Measurements from ENCODE around the gene RDH14. TPM values are rescaled to one million over a fixed set of nuclear protein-coding genes. Genes with fewer than 3 reads are reported as not detected.

Gene RDH14
- total and polyA plus RNA-seq, 2 experiments from 2014 or later = 38.1 to 40.6 TPM

- TF ChIP-seq ZNF462 (CRISPR knock-in tag; IDR thresholded peaks at IDR 0.05) = no peak
- peak; percentile 84 for TF ChIP-seq CREB1 (CRISPR knock-in tag; IDR thresholded peaks at IDR 0.05; ENCODE audit: low read depth)
These were observed at the start of gene RDH14 (continued) for GRCh38 chr2:18560031-18560796.

GRCh38 chr2:18610090-18610489 is 49.6 kb upstream of the RDH14 start:
- DNase-seq (ENCODE audit: low spot score) = no peak
- H3K9me2 ChIP-seq (ENCODE audit: insufficient read depth) = peaks cover 7% of the 10 kb centered on the region; the same call in 1 of the 2 replicates
- no peaks in the 10 kb centered on the region for H3K27me3 ChIP-seq (ENCODE audit: insufficient read depth)
- H3K4me1 ChIP-seq (ENCODE audit: insufficient read depth) = no peaks in the 10 kb centered on the region; the same call in 1 of the 2 replicates
- Mint-ChIP-seq H3K4me3 (no peak overlapping the region), H3K9me3 (no peaks in the 10 kb centered on the region), H3K27me3 (ENCODE audit: insufficient read depth, low read depth, poor library complexity) (no peaks in the 10 kb centered on the region), H3K27ac (no peak overlapping the region), H3K36me3 (ENCODE audit: low read depth) (no peaks in the 10 kb centered on the region), H3K4me1 (peaks cover 5% of the 10 kb centered on the region; the same call in 1 of the 3 replicates)
- no peak overlapping the region for H3K4me3 ChIP-seq
- no peak overlapping the region for H3K27ac ChIP-seq (ENCODE audit: low read depth)
- H3K4me2 ChIP-seq = no peak overlapping the region
- no peak for TF ChIP-seq EZH2phosphoT487 (IDR thresholded peaks at IDR 0.05; ENCODE audit: unreplicated experiment)
- no peak for TF ChIP-seq CREB1 (CRISPR knock-in tag; IDR thresholded peaks at IDR 0.05; ENCODE audit: low read depth)
- no peak for TF ChIP-seq REST (IDR thresholded peaks at IDR 0.05; ENCODE audit: unreplicated experiment)
- no peak for TF ChIP-seq ETS1 (IDR thresholded peaks at IDR 0.05)
- no peak for TF ChIP-seq STAT1 (IDR thresholded peaks at IDR 0.05; ENCODE audit: unreplicated experiment)
- TF ChIP-seq JUNB (IDR thresholded peaks at IDR 0.05; ENCODE audit: unreplicated experiment) = no peak
- no peaks in the 10 kb centered on the region for H3K79me2 ChIP-seq (replicated peaks; ENCODE audit: insufficient read depth)
- no peaks in the 10 kb centered on the region for H3F3A ChIP-seq (replicated peaks; ENCODE audit: low read depth)
- no peaks in the 10 kb centered on the region for H3K36me3 ChIP-seq (ENCODE audit: insufficient read depth)
- ATAC-seq = no peak
- no peak overlapping the region for H2AFZ ChIP-seq
- H4K20me1 ChIP-seq (replicated peaks; ENCODE audit: insufficient read depth) = no peaks in the 10 kb centered on the region
